ENCODE data around the gene MAP2K3.

DNA sequence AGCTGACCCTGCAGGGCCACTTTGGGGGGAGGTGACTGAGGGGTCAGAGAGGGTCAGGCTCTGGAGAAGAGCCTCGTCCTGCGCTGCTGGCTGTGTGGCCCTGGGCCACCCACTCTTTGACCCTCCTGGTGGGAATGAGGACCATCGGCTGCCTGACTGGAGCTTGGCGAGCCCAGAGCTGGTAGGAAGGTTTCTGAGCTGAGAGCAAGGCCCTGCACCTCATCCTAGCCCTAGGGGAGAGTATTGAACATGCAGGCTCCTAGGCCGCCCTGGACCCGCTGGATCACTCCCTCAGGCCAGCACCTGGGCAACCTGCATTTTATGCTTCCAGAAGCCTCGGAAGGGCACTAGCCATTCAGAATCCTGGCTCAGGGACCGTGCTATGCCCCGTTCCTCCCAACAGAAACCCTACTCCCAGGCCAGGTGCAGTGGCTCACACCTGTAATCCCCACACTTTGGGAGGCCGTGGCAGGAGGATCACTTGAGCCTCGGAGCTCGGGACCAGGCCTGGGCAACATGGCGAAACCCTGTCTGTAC is 14.5 kb downstream of the MAP2K3 start:
- no peak for TF ChIP-seq EP300 (IDR thresholded peaks at IDR 0.05; ENCODE audit: low read depth)
- no peak for TF ChIP-seq POLR2AphosphoS5 (IDR thresholded peaks at IDR 0.05)
- TF ChIP-seq, protein P1, sequence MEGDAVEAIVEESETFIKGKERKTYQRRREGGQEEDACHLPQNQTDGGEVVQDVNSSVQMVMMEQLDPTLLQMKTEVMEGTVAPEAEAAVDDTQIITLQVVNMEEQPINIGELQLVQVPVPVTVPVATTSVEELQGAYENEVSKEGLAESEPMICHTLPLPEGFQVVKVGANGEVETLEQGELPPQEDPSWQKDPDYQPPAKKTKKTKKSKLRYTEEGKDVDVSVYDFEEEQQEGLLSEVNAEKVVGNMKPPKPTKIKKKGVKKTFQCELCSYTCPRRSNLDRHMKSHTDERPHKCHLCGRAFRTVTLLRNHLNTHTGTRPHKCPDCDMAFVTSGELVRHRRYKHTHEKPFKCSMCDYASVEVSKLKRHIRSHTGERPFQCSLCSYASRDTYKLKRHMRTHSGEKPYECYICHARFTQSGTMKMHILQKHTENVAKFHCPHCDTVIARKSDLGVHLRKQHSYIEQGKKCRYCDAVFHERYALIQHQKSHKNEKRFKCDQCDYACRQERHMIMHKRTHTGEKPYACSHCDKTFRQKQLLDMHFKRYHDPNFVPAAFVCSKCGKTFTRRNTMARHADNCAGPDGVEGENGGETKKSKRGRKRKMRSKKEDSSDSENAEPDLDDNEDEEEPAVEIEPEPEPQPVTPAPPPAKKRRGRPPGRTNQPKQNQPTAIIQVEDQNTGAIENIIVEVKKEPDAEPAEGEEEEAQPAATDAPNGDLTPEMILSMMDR (IDR thresholded peaks at IDR 0.05) = no peak

All from transverse colon (tissue), 4 donors.